Skin of body (tissue), 2 donors: ENCODE data around the gene SLC36A3. TPM values are rescaled to one million over a fixed set of nuclear protein-coding genes. Genes with fewer than 3 reads are reported as not detected.
"Not testable (repeated sequence)": the region's sequence is repeated elsewhere in the genome, so short reads cannot be mapped to it uniquely, and the experiment has no call there.

Experiments used
- DNase-seq: peaks from one replicate; lab custom pipeline; 2025; lab: John Stamatoyannopoulos, UW
- total RNA-seq: library from RNA; depleted of rRNA; stranded (reverse); fragments of >200 nt; gene quantifications from one replicate; pipeline ENCODE4 v1.2.3, GENCODE V29; 2014

The SLC36A3 gene
- total RNA-seq, 1 donor from 2014 or later, result not detected

- no peak for DNase-seq
Observed at GRCh38 chr5:151239237-151239861, 64.2 kb downstream of the SLC36A3 start.

GRCh38 chr5:151238303-151238741, 65.2 kb downstream of the SLC36A3 start:
- DNase-seq, result no peak

GRCh38 chr5:151237685-151238084, 65.9 kb downstream of the SLC36A3 start:
- no peak for DNase-seq

- DNase-seq, result no peak
Observed at GRCh38 chr5:151236888-151237287, 66.7 kb downstream of the SLC36A3 start.

- not testable (repeated sequence) for DNase-seq
Observed at GRCh38 chr5:151235239-151235571, 68.4 kb downstream of the SLC36A3 start.

GRCh38 chr5:151234476-151235238, 68.9 kb downstream of the SLC36A3 start:
- DNase-seq, result no peak

- DNase-seq, result no peak
Observed at GRCh38 chr5:151233616-151234085, 69.9 kb downstream of the SLC36A3 start.

- no peak for DNase-seq
Observed at GRCh38 chr5:151231359-151231758, 72.2 kb downstream of the SLC36A3 start.

- no peak for DNase-seq
Observed at GRCh38 chr5:151230048-151230680, 73.4 kb downstream of the SLC36A3 start.

GRCh38 chr5:151228986-151229385, 74.6 kb downstream of the SLC36A3 start:
- no peak for DNase-seq

- no peak for DNase-seq
Observed at GRCh38 chr5:151227918-151228447, 75.6 kb downstream of the SLC36A3 start.

Other genes starting within 250 kb of the SLC36A3 start
- gene TNIP1, start 222.7 kb downstream of the SLC36A3 start, total RNA-seq, result 49.8 TPM
- gene ANXA6, start 146.0 kb downstream of the SLC36A3 start, total RNA-seq, result 182 TPM
- 7.0 TPM for gene CCDC69, start 79.7 kb downstream of the SLC36A3 start, total RNA-seq
- 26.3 TPM for gene GM2A, start 50.6 kb downstream of the SLC36A3 start, total RNA-seq
- 0.20 TPM for gene SLC36A2, start 43.8 kb upstream of the SLC36A3 start, total RNA-seq
- gene SLC36A1, start 143.8 kb upstream of the SLC36A3 start, total RNA-seq, result 3.9 TPM